ENCODE data around the gene LCP2. TPM values are rescaled to one million over a fixed set of nuclear protein-coding genes. Genes with fewer than 3 reads are reported as not detected.

The LCP2 gene
- polyA plus RNA-seq, 1 donor from 2014 or later: 31.6 TPM

- no peak overlapping the region for H3K27ac Mint-ChIP-seq
- no peaks in the 10 kb centered on the region for H3K36me3 Mint-ChIP-seq
- H3K4me1 Mint-ChIP-seq: peaks cover 30 to 43% (median 35%) of the 10 kb centered on the region in 3 donors
- H3K27me3 Mint-ChIP-seq: no peaks in the 10 kb centered on the region
- no peaks in the 10 kb centered on the region for H3K9me3 Mint-ChIP-seq
- H3K4me3 Mint-ChIP-seq: peak overlapping the region in 2 of 4 donors; percentile 71 to 92
Measured at GRCh38 chr5:170330568-170331054, 33.0 kb upstream of the LCP2 start.

DNA sequence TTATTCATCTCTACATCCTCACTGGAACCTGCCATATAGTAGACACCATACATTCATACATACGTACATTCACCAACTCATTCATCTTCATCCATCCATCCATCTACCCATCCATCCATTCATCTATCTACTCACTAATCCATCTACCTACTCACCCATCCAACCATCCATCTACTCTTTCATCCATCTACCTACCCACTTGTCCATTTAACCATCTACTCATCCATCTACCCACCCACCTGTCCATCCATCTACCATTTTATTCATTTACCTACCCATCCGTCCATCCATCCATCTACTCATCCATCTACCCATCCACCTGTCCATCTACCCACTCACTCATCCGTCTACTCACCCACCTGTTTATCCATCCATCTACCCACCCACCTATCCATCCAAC lies 31.9 kb upstream of the LCP2 start:
- Mint-ChIP-seq H3K36me3 (no peaks in the 10 kb centered on the region), H3K27ac (no peak overlapping the region), H3K27me3 (no peaks in the 10 kb centered on the region), H3K4me3 (no peak overlapping the region), H3K4me1 (peaks cover 28 to 40% (median 33%) of the 10 kb centered on the region in 3 donors), H3K9me3 (no peaks in the 10 kb centered on the region)

DNA sequence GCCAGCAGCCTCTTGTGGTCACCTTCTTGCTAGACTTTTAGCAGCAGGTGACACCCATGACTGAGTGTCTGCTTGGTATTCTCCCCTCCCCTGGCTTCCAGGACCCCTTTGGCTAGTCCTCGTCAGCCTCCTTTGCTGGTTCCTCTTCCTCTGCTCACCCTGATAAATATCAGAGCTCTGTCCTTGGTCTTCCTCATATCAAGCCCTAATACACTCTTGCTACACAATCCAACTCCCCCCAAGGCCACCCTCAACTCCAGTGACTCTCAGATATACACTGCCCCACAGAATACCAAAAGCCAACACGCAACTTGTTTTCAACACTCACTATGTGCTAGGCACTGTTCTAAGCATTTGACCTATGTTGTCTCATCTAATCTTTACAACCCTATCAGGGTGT lies 30.3 kb upstream of the LCP2 start:
- H3K27ac Mint-ChIP-seq: no peak overlapping the region
- no peaks in the 10 kb centered on the region for H3K27me3 Mint-ChIP-seq
- H3K36me3 Mint-ChIP-seq: no peaks in the 10 kb centered on the region
- peaks cover 13 to 27% (median 21%) of the 10 kb centered on the region in 3 donors for H3K4me1 Mint-ChIP-seq
- no peaks in the 10 kb centered on the region for H3K9me3 Mint-ChIP-seq
- no peak overlapping the region for H3K4me3 Mint-ChIP-seq

GRCh38 chr5:170327168-170327567 lies 29.6 kb upstream of the LCP2 start:
- H3K4me1 Mint-ChIP-seq: peaks cover 7 to 20% (median 15%) of the 10 kb centered on the region in 3 donors
- H3K9me3 Mint-ChIP-seq: no peaks in the 10 kb centered on the region
- H3K27ac Mint-ChIP-seq: no peak overlapping the region
- no peaks in the 10 kb centered on the region for H3K27me3 Mint-ChIP-seq
- no peak overlapping the region for H3K4me3 Mint-ChIP-seq
- H3K36me3 Mint-ChIP-seq: no peaks in the 10 kb centered on the region

GRCh38 chr5:170319301-170319700 lies 21.7 kb upstream of the LCP2 start:
- Mint-ChIP-seq H3K9me3 (no peaks in the 10 kb centered on the region), H3K27me3 (no peaks in the 10 kb centered on the region), H3K4me1 (no peaks in the 10 kb centered on the region), H3K27ac (no peak overlapping the region), H3K4me3 (no peak overlapping the region), H3K36me3 (no peaks in the 10 kb centered on the region)

DNA sequence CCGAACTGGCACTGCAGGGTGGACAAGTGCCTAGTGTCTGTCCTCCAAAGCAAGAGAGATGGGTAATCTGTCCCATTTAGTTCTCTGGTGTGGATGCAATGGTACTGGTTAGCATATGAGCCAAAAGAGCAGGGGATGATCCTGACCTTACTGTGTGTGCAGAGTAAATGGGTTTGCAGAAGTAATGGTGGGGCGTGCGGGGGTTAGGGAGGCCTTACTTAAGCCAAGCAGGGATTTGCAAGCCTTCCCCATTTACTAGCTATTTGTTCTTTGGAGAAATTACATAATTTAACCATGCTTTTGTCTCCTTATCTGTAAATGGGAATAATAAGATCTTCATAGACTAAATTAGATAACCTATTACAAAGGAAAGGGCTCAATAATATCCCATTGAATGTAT lies 19.9 kb upstream of the LCP2 start:
- Mint-ChIP-seq H3K4me1 (peaks cover 4 to 9% (median 5%) of the 10 kb centered on the region in 3 donors), H3K4me3 (no peak overlapping the region), H3K9me3 (no peaks in the 10 kb centered on the region), H3K27ac (no peak overlapping the region), H3K27me3 (peaks cover 3% of the 10 kb centered on the region), H3K36me3 (no peaks in the 10 kb centered on the region)

DNA sequence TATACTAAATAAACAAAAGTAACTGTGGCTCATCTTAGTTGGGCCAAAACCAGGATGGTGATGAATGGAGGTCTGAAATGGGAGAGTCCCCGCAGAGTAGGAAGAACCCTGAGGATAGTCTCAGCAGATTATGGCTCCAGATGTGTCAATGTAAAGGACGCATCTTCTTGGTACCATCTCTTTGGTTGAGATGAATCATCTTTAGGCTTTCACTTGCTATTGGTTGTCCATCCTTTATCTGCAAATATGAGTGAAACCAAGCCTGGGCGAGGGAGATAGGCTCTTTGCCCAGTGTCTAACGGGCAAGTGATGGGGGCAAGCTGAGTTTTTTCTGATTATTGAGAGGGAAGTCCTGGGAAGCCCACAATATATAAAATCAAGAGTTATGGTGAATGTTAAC lies 19.4 kb upstream of the LCP2 start:
- H3K27me3 Mint-ChIP-seq: peaks cover 6% of the 10 kb centered on the region
- peaks cover 8 to 12% (median 8%) of the 10 kb centered on the region in 3 donors for H3K4me1 Mint-ChIP-seq
- H3K4me3 Mint-ChIP-seq: no peak overlapping the region
- no peaks in the 10 kb centered on the region for H3K36me3 Mint-ChIP-seq
- no peak overlapping the region for H3K27ac Mint-ChIP-seq
- no peaks in the 10 kb centered on the region for H3K9me3 Mint-ChIP-seq

DNA sequence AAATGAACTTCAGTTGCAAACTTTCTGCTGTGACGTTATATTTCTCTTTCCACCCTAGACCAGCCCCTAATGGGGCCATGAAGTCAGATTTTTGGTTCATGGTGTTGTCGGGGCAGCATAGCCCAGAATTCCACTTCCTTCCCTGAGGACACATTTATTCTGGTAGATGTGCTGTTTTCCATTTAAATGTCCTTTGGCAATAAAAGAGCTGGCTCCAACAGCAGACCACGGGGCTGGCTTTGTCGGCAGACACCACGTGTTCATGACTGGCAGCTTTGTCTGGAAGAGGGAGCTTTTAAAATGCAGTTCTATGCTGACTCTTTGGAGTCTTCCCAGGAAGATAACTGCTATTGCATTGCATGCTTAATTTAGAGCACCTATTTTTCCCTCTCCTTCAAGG lies 17.6 kb upstream of the LCP2 start:
- H3K4me1 Mint-ChIP-seq: peaks cover 8 to 13% (median 8%) of the 10 kb centered on the region in 3 donors
- H3K4me3 Mint-ChIP-seq: peak overlapping the region in 1 of 4 donors; percentile 52
- H3K27me3 Mint-ChIP-seq: peaks cover 6% of the 10 kb centered on the region
- no peaks in the 10 kb centered on the region for H3K36me3 Mint-ChIP-seq
- H3K9me3 Mint-ChIP-seq: no peaks in the 10 kb centered on the region
- no peak overlapping the region for H3K27ac Mint-ChIP-seq

GRCh38 chr5:170314541-170315095 lies 17.0 kb upstream of the LCP2 start:
- peaks cover 8 to 13% (median 8%) of the 10 kb centered on the region in 3 donors for H3K4me1 Mint-ChIP-seq
- H3K27ac Mint-ChIP-seq: no peak overlapping the region
- H3K4me3 Mint-ChIP-seq: no peak overlapping the region
- H3K27me3 Mint-ChIP-seq: peaks cover 9% of the 10 kb centered on the region
- H3K36me3 Mint-ChIP-seq: no peaks in the 10 kb centered on the region
- no peaks in the 10 kb centered on the region for H3K9me3 Mint-ChIP-seq

- H3K9me3 Mint-ChIP-seq: no peaks in the 10 kb centered on the region
- H3K27me3 Mint-ChIP-seq: peaks cover 9% of the 10 kb centered on the region
- no peak overlapping the region for H3K4me3 Mint-ChIP-seq
- H3K36me3 Mint-ChIP-seq: no peaks in the 10 kb centered on the region
- H3K27ac Mint-ChIP-seq: no peak overlapping the region
- H3K4me1 Mint-ChIP-seq: peaks cover 8 to 13% (median 8%) of the 10 kb centered on the region in 3 donors
Measured at GRCh38 chr5:170313816-170314215, 16.2 kb upstream of the LCP2 start.

DNA sequence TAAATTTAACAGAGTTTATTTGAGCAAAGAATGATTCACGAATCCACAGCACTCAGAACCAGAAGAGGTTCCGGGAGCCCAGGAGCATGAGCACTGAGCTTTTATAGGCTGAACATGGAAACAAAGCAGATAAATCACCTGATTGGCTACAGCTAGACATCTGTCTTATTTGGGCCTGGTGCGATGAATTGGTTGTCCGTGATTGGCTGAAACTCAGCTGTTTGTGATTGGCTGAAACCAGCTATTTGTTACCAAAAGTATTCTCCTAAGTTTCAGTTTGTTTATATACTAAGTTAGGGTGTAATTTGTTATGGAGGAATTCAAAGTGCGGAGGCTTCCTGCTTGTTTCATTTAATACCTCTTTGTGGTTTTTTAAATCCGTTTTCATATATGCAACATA lies 15.8 kb upstream of the LCP2 start:
- Mint-ChIP-seq H3K36me3 (no peaks in the 10 kb centered on the region), H3K9me3 (no peaks in the 10 kb centered on the region), H3K4me3 (peak overlapping the region in 1 of 4 donors; percentile 15), H3K27ac (no peak overlapping the region), H3K27me3 (peaks cover 9% of the 10 kb centered on the region), H3K4me1 (peaks cover 8 to 13% (median 8%) of the 10 kb centered on the region in 3 donors)

GRCh38 chr5:170312666-170313065 lies 15.1 kb upstream of the LCP2 start:
- peak overlapping the region in 2 of 4 donors; percentile 13 to 15 for H3K4me3 Mint-ChIP-seq
- H3K4me1 Mint-ChIP-seq: peaks cover 8 to 13% (median 8%) of the 10 kb centered on the region in 3 donors
- no peaks in the 10 kb centered on the region for H3K36me3 Mint-ChIP-seq
- H3K27me3 Mint-ChIP-seq: peaks cover 9% of the 10 kb centered on the region
- peak overlapping the region in 2 of 3 donors; percentile 15 to 24 for H3K27ac Mint-ChIP-seq
- no peaks in the 10 kb centered on the region for H3K9me3 Mint-ChIP-seq

DNA sequence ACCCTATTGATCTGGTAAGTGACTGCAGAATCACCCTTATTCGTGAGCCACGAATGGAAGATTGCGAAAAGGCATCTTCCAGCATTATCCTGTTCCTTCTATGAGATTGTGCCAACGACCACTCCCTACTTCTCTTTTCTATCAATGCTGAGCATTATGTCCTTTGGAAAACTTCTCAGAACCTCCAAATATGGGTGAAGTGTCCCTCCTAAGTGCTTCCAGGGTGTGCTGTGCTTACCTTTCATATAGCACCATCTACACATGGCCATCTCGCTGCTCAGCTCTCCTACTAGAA lies 14.7 kb upstream of the LCP2 start:
- no peaks in the 10 kb centered on the region for H3K36me3 Mint-ChIP-seq
- H3K27ac Mint-ChIP-seq: no peak overlapping the region
- peaks cover 9% of the 10 kb centered on the region for H3K27me3 Mint-ChIP-seq
- H3K4me1 Mint-ChIP-seq: peaks cover 8 to 13% (median 8%) of the 10 kb centered on the region in 3 donors
- no peaks in the 10 kb centered on the region for H3K9me3 Mint-ChIP-seq
- no peak overlapping the region for H3K4me3 Mint-ChIP-seq

DNA sequence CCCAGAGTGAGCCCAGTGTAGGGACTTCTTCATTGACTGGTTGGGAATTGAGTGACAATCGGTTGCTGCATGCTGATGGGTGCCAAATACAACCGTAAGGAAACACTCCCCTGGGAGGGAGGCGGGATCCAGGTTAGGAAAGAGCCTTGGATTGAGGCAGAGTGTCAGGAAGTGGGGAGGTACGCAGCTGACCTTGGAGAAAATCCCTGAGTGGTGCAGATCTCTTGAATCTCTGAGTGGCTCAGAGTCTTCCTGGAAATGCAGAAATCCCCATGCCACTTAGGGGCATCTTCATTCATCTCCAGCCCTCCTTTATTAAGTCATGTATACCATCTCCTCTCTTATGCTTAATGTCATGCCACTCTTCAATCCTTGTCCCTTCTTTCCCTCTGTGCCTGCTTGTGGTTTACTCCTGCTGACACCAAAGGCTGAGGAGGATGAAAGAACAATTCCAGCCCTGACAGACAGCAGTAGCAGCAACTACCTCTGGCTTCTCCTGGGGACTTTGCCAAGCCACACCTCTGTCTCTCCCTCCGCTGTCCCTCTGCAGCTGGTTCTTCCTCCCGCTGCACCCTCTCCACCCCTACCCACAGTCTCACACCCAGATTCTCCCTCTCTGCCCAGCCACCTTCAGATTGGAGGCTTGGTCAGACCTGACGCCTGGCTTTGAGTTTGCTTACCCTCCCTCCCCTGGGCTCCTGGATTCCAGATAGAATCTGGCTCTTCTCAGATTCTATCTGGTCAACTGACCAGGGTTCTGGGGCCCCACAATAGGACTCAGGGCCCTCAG lies 14.1 kb upstream of the LCP2 start:
- no peak overlapping the region for H3K27ac Mint-ChIP-seq
- H3K4me1 Mint-ChIP-seq: peaks cover 8 to 13% (median 8%) of the 10 kb centered on the region in 3 donors
- H3K9me3 Mint-ChIP-seq: no peaks in the 10 kb centered on the region
- peaks cover 2% of the 10 kb centered on the region for H3K36me3 Mint-ChIP-seq
- H3K4me3 Mint-ChIP-seq: no peak overlapping the region
- peaks cover 9% of the 10 kb centered on the region for H3K27me3 Mint-ChIP-seq

- Mint-ChIP-seq H3K27ac (no peak overlapping the region), H3K4me1 (peaks cover 8 to 16% (median 14%) of the 10 kb centered on the region in 3 donors), H3K9me3 (no peaks in the 10 kb centered on the region), H3K27me3 (peaks cover 12% of the 10 kb centered on the region), H3K4me3 (no peak overlapping the region), H3K36me3 (peaks cover 2% of the 10 kb centered on the region)
Measured at GRCh38 chr5:170310256-170310926, 12.8 kb upstream of the LCP2 start.

All from IgD-negative memory B cell (primary cell).